Measurements from ENCODE around the gene GRIA1.

GRIA1 gene

DNA sequence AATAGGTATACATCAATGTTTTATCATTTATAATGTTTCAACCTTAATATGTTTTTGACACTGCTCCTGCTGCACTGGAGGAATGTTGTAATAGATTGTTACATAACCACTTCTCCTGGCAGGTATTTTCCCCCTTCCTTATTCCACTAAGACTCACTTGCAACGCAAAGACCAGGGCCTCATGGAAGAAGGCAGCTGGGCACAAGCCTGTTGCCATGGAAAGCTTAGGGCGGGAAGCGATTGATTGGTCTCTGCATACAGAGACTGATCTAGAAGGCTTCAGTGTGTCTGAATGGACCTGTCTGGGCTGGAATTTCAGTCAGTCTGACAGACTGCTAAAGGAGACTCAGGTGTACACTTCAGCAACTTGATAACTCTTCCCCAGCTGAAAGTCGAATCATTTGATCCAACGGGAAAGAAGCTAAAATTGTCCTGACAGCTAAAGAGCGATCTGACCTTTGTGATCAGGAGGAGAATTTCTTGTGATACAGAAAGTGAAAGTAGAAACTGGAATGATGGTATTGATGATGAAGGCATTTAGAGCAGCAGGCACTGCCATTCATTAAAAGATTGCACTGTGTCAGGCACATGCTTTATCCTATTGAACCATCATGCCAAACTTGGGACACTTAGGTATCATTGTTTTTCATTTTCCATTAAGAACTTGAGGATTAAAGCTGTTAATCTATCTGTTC lies 65.1 kb downstream of the GRIA1 start:
- Mint-ChIP-seq H3K27ac (no peak overlapping the region), H3K4me3 (no peak overlapping the region)
- no peak for ATAC-seq

DNA sequence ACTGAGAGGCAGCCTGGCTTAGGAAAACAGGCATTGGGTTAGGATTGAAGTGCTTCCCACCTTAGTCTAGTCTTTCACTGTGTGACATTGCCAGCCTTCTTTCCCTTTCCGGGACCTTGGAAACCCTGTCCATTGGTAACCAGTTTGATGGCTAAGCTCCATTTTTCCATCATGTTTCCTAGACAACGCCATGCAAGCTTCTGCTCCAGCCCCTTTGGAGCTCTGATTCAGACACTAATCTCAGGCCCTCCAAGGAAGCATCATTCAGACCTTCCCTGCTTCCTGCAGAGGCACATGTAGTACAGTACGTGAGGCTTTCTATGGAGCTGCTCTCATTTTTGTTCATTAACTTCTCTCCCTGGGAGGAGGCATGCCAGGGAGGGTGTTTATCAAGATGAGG lies 68.5 kb downstream of the GRIA1 start:
- H3K9me3 Mint-ChIP-seq, result no peaks in the 10 kb centered on the region
- no peak for DNase-seq (ENCODE audit: low spot score in 2 of 2)
- no peaks in the 10 kb centered on the region for H3K36me3 Mint-ChIP-seq
- H3K27ac Mint-ChIP-seq, result no peak overlapping the region
- no peak overlapping the region for H3K4me3 Mint-ChIP-seq
- no peaks in the 10 kb centered on the region for H3K4me1 Mint-ChIP-seq
- ATAC-seq, result no peak

More for the DNA sequence above, 65.1 kb downstream of the GRIA1 start:
- no peak for DNase-seq (ENCODE audit: low spot score in 2 of 2)
- Mint-ChIP-seq H3K36me3 (no peaks in the 10 kb centered on the region), H3K9me3 (no peaks in the 10 kb centered on the region), H3K4me1 (no peaks in the 10 kb centered on the region)

- ATAC-seq (no peak), DNase-seq (ENCODE audit: low spot score in 2 of 2) (no peak)
- Mint-ChIP-seq H3K36me3 (no peaks in the 10 kb centered on the region), H3K27ac (no peak overlapping the region), H3K9me3 (no peaks in the 10 kb centered on the region), H3K4me1 (no peaks in the 10 kb centered on the region), H3K4me3 (no peak overlapping the region)
Observed at GRCh38 chr5:153559926-153560325, 69.5 kb downstream of the GRIA1 start.

DNA sequence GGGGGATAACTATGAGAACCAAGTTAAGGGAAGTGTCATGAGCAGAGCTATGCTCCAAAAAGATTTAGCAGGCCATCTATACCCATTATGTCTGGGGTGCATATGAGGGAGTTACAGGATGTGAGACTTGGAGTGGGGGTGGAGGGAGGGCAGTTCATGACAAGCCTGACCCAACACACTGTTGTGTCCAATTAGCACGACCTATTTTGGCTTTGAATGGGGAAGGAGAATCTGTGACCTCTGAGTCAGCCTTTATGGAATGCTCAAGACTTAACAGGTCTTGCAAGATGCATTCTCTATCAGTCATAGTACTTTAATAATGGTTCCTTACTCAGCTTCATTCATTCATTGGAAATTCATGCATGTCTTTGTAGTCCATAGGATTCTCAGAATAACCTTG lies 71.7 kb downstream of the GRIA1 start:
- H3K9me3 Mint-ChIP-seq, result peaks cover 3% of the 10 kb centered on the region
- H3K4me3 Mint-ChIP-seq, result no peak overlapping the region
- DNase-seq (ENCODE audit: low spot score in 2 of 2) (no peak), ATAC-seq (no peak)
- no peaks in the 10 kb centered on the region for H3K36me3 Mint-ChIP-seq
- H3K27ac Mint-ChIP-seq, result no peak overlapping the region
- no peaks in the 10 kb centered on the region for H3K4me1 Mint-ChIP-seq

- Mint-ChIP-seq H3K4me1 (no peaks in the 10 kb centered on the region), H3K36me3 (no peaks in the 10 kb centered on the region), H3K9me3 (peaks cover 3% of the 10 kb centered on the region), H3K27ac (no peak overlapping the region), H3K4me3 (no peak overlapping the region)
- no peak for DNase-seq (ENCODE audit: low spot score in 2 of 2)
- ATAC-seq, result no peak
Observed at GRCh38 chr5:153565822-153566221, 75.4 kb downstream of the GRIA1 start.

GRCh38 chr5:153569036-153569435 lies 78.6 kb downstream of the GRIA1 start:
- H3K9me3 Mint-ChIP-seq, result peaks cover 3% of the 10 kb centered on the region
- no peaks in the 10 kb centered on the region for H3K36me3 Mint-ChIP-seq
- ATAC-seq (no peak), DNase-seq (ENCODE audit: low spot score in 2 of 2) (no peak)
- H3K4me3 Mint-ChIP-seq, result no peak overlapping the region
- H3K4me1 Mint-ChIP-seq, result no peaks in the 10 kb centered on the region
- H3K27ac Mint-ChIP-seq, result no peak overlapping the region

DNA sequence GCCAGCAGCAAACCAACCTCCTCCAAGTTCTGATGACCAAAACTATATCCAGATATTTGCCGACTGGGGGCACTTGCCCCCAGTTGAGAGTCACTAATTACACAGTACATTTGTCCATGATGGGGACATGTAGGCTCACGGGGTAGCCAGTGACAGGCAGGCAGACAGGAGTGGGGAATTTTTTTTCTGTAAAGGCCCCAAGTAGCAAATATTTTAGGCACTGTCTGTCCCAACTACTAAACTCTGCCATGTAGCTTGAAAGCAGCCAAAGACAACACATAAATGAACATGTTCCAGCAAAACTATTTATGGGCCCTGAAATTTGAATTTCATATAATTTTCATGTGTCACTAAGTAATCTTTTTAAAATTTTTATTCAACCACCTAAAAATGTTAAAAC lies 80.7 kb downstream of the GRIA1 start:
- Mint-ChIP-seq H3K36me3 (no peaks in the 10 kb centered on the region), H3K9me3 (peaks cover 3% of the 10 kb centered on the region), H3K4me3 (no peak overlapping the region), H3K4me1 (no peaks in the 10 kb centered on the region), H3K27ac (no peak overlapping the region)
- no peak for DNase-seq (ENCODE audit: low spot score in 2 of 2)
- ATAC-seq, result no peak

DNA sequence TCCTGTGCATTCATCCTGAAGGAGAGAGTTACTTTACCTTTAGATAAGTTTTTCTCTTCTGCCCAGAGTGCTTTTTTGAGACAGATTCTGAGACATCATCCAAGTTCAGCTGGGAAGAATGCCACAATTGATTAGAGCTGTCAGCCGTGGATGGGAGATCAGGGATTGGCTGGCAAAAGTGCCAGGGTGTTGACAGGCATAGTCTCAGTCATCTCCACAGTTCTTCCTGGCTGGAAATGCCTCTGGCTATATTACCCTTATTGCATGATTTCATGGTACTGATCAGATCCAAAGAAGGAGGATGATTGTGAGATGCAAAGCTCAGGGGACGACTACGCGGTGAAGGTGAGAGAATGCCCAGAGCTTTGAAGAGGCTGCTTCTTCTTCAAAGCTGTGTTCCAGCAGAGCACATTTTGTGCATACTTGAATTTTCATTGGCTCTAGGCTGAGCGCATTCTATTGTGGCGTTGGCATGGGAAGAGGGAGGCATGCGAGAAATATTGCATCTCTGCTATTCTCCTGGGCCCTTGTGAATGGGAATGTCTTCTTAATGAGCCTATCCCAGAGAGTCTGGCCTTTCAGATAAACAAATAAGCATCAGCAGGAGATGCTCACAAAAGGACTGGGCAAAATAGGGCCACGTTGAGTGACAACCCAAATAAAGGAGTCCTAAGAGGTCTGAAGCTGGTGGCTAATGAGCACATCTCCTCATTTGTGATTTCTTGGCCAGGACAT lies 82.1 kb downstream of the GRIA1 start:
- Mint-ChIP-seq H3K9me3 (no peaks in the 10 kb centered on the region), H3K4me1 (no peaks in the 10 kb centered on the region), H3K4me3 (no peak overlapping the region), H3K36me3 (no peaks in the 10 kb centered on the region), H3K27ac (no peak overlapping the region)
- ATAC-seq (no peak), DNase-seq (ENCODE audit: low spot score in 2 of 2) (no peak)

- no peak overlapping the region for H3K4me3 Mint-ChIP-seq
- ATAC-seq (no peak), DNase-seq (ENCODE audit: low spot score in 2 of 2) (no peak)
- no peak overlapping the region for H3K27ac Mint-ChIP-seq
- no peaks in the 10 kb centered on the region for H3K36me3 Mint-ChIP-seq
- peaks cover 2% of the 10 kb centered on the region for H3K9me3 Mint-ChIP-seq
- H3K4me1 Mint-ChIP-seq, result no peaks in the 10 kb centered on the region
Observed at GRCh38 chr5:153573326-153574033, 83.0 kb downstream of the GRIA1 start.

DNA sequence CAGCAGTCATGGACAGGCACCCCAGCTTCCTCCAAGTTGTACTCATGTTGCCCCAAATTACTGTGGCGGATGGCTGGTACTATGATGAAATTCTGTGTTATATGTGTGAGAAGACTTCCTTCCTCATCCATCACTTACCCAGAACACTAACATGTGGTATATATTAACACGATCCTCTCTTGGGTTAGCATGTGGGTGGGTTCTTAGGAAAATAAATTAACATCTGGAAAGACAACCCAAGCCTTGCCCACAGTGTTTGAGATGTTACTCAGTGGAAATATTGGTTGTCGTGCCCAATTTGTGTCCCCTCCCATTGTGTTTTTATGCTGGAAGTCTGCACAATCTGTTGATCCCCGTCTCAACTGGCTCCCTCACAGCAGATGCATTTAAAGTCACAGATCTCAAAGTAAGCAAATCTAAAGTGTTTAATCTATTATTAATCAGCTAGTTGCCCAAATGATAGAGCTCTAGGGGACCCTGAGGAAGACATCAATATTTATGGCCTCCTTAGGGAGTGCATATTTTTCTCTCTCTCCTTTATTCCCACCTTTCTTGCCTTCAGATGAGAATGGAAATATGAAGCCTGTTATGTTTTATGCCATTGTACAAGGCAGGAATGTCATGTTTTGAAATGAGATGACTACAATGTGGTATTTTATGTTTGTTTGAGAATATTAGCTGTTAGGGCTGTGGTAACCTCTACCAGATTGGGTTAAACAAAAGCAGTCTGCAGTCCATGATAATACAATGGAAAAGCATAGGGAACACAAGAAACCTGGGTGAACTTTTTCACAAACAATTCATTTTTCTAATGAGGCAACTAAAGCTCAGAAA lies 93.9 kb downstream of the GRIA1 start:
- ATAC-seq, result no peak
- no peaks in the 10 kb centered on the region for H3K9me3 Mint-ChIP-seq
- no peak overlapping the region for H3K4me3 Mint-ChIP-seq
- H3K36me3 Mint-ChIP-seq, result no peaks in the 10 kb centered on the region
- no peak overlapping the region for H3K27ac Mint-ChIP-seq
- DNase-seq (ENCODE audit: low spot score in 2 of 2), result no peak
- H3K4me1 Mint-ChIP-seq, result no peaks in the 10 kb centered on the region

DNA sequence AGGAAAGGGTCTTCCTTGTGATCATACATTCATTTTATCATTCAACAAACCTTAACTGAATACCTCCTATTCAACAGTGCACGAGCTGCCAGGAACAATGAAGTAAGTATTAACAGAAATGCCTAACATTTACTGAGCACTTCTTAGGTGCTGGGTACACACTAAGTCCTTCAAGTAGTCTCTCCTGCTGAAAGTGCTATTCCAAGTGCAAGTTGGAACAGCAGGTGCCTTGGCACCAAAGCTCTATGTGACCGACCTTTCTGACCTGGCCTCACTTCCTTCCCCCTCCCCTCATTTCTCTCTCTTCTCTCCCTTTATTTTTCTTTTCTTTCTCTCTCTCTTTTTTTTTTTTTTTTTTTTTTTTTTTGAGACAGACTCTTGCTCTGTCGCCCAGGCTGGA lies 94.5 kb downstream of the GRIA1 start:
- no peak overlapping the region for H3K4me3 Mint-ChIP-seq
- no peaks in the 10 kb centered on the region for H3K9me3 Mint-ChIP-seq
- no peaks in the 10 kb centered on the region for H3K4me1 Mint-ChIP-seq
- DNase-seq (ENCODE audit: low spot score in 2 of 2) (no peak), ATAC-seq (no peak)
- H3K36me3 Mint-ChIP-seq, result no peaks in the 10 kb centered on the region
- H3K27ac Mint-ChIP-seq, result no peak overlapping the region

GRCh38 chr5:153585622-153586277 lies 95.3 kb downstream of the GRIA1 start:
- DNase-seq (ENCODE audit: low spot score in 2 of 2) (no peak), ATAC-seq (no peak)
- Mint-ChIP-seq H3K9me3 (no peaks in the 10 kb centered on the region), H3K4me3 (no peak overlapping the region), H3K27ac (no peak overlapping the region), H3K4me1 (no peaks in the 10 kb centered on the region), H3K36me3 (no peaks in the 10 kb centered on the region)

DNA sequence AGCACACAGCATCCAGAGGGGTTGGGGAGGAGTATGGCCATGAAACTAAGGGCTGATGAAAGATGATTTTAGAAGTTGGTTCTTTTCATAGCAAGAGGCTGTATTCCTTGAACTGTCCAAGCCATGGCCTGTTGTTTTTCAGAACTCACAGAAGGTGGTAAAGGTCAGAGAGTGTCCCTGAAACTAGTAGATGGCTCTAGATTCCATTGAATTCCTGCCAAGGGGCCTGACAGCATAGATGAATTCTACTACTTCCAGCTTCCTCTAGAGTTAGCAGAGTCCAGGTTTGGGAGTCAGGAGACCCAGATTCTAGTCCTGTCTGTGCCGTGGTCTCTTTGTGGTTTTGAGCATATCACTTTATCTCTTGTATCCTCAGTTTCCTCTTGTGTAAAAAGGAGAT lies 101.6 kb downstream of the GRIA1 start:
- H3K36me3 Mint-ChIP-seq, result no peaks in the 10 kb centered on the region
- no peak for DNase-seq (ENCODE audit: low spot score in 2 of 2)

GRCh38 chr5:153594785-153595184 lies 104.3 kb downstream of the GRIA1 start:
- DNase-seq (ENCODE audit: low spot score in 2 of 2), result no peak

More for the DNA sequence above, 101.6 kb downstream of the GRIA1 start:
- no peaks in the 10 kb centered on the region for H3K9me3 Mint-ChIP-seq
- H3K4me1 Mint-ChIP-seq, result no peaks in the 10 kb centered on the region
- H3K4me3 Mint-ChIP-seq, result no peak overlapping the region
- H3K27ac Mint-ChIP-seq, result no peak overlapping the region
- no peak for ATAC-seq

DNA sequence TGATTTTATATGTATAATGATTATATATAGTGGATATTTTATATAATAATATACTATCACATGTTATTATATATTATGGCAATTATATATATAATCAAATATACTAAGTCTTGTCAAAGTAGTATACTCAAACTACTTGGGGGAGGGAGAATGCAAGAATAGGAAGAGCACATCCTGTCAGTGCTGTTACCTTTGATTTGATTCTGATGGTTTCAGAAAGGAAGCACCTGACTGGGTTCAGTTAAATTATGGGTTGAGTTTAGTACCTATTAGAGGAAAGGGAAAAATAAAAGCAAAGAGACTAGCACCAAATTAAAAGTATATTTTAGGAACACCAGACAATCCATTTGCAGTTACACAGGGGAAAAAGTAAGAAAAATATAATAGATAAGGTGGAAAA lies 107.6 kb downstream of the GRIA1 start:
- no peak overlapping the region for H3K4me3 Mint-ChIP-seq
- ATAC-seq (no peak), DNase-seq (ENCODE audit: low spot score in 2 of 2) (no peak)
- H3K36me3 Mint-ChIP-seq, result no peaks in the 10 kb centered on the region
- H3K27ac Mint-ChIP-seq, result no peak overlapping the region
- no peaks in the 10 kb centered on the region for H3K9me3 Mint-ChIP-seq
- no peaks in the 10 kb centered on the region for H3K4me1 Mint-ChIP-seq

More at GRCh38 chr5:153594785-153595184, 104.3 kb downstream of the GRIA1 start:
- ATAC-seq, result no peak
- no peaks in the 10 kb centered on the region for H3K4me1 Mint-ChIP-seq
- no peaks in the 10 kb centered on the region for H3K36me3 Mint-ChIP-seq
- H3K9me3 Mint-ChIP-seq, result no peaks in the 10 kb centered on the region
- H3K27ac Mint-ChIP-seq, result no peak overlapping the region
- H3K4me3 Mint-ChIP-seq, result no peak overlapping the region
